Naive B cell (primary cell): Measurements from ENCODE around the gene SHROOM3. TPM values are rescaled to one million over a fixed set of nuclear protein-coding genes. Genes with fewer than 3 reads are reported as not detected.
A peak's percentile ranks its signal among the peaks of the same experiment; 100 is the strongest.
"Not testable (repeated sequence)": the region's sequence is repeated elsewhere in the genome, so short reads cannot be mapped to it uniquely, and the experiment has no call there.

Experiments used
- ATAC-seq, 2 donors: fragments of 150-1000 bp; cut with Tn5 transposase; 2 replicates each; pipeline ENCODE4 v1.10.0; 2021; ENCODE audit warnings: low read depth in 2 of 2, mild to moderate bottlenecking in 2 of 2, moderate library complexity in 2 of 2
- DNase-seq: peaks from one replicate; pipeline ENCODE4 v3.0.0; 2022
- H3K27ac Mint-ChIP-seq, 6 donors: one replicate each; pipeline ENCODE4 v1.8.0; 2020 to 2022; ENCODE audit warnings: mild to moderate bottlenecking in 6 of 6, mixed read lengths in 6 of 6, moderate library complexity in 5 of 6, inconsistent platforms in 2 of 6
- H3K27me3 Mint-ChIP-seq, 3 donors: one replicate each; pipeline ENCODE4 v1.8.0; 2021 to 2022; ENCODE audit warnings: mixed read lengths in 3 of 3, mild to moderate bottlenecking in 1 of 3
- H3K36me3 Mint-ChIP-seq, 2 donors: one replicate each; pipeline ENCODE4 v1.8.0; 2020 to 2022; ENCODE audit warnings: mixed read lengths in 2 of 2, inconsistent platforms in 1 of 2, mild to moderate bottlenecking in 1 of 2
- H3K4me1 Mint-ChIP-seq, 3 donors: one replicate each; pipeline ENCODE4 v1.8.0; 2020 to 2022; ENCODE audit warnings: mixed read lengths in 3 of 3, inconsistent platforms in 1 of 3, mild to moderate bottlenecking in 1 of 3, moderate library complexity in 1 of 3
- H3K4me3 Mint-ChIP-seq, 8 donors: one replicate each; pipeline ENCODE4 v1.8.0; 2020 to 2022; ENCODE audit warnings: mild to moderate bottlenecking in 8 of 8, mixed read lengths in 8 of 8, moderate library complexity in 8 of 8, inconsistent platforms in 2 of 8
- H3K9me3 Mint-ChIP-seq, 7 donors: one replicate each; pipeline ENCODE4 v1.8.0; 2020 to 2022; ENCODE audit warnings: mixed read lengths in 7 of 7, mild to moderate bottlenecking in 5 of 7, inconsistent platforms in 2 of 7, moderate library complexity in 1 of 7
- polyA plus RNA-seq, 6 donors: library from polyadenylated mRNA; unstranded; fragments of 300-500 nt; fragmentation: Illumina TruSeq; gene quantifications; one replicate each; pipeline ENCODE4 v1.2.3, GENCODE V29; 2021; ENCODE audit warnings: low read depth in 6 of 6

Gene SHROOM3
- polyA plus RNA-seq, 6 donors from 2014 or later: 0.40 to 0.95 (median 0.69) TPM; not detected in 3

- Mint-ChIP-seq H3K4me1 (no peaks in the 10 kb centered on the region), H3K27ac (no peak overlapping the region), H3K4me3 (no peak overlapping the region), H3K36me3 (no peaks in the 10 kb centered on the region), H3K27me3 (peaks cover 0 to 12% (median 5%) of the 10 kb centered on the region in 3 donors), H3K9me3 (peaks cover 0 to 2% (median 0%) of the 10 kb centered on the region in 7 donors)
- no peak for DNase-seq
- ATAC-seq: no peak
Observed at GRCh38 chr4:76725039-76725438, 290.0 kb downstream of the SHROOM3 start.

GRCh38 chr4:76726176-76726575, 291.1 kb downstream of the SHROOM3 start:
- Mint-ChIP-seq H3K27me3 (peaks cover 0 to 12% (median 5%) of the 10 kb centered on the region in 3 donors), H3K4me3 (peak overlapping the region in 1 of 8 donors; percentile 11), H3K9me3 (peaks cover 0 to 2% (median 0%) of the 10 kb centered on the region in 7 donors), H3K36me3 (no peaks in the 10 kb centered on the region), H3K27ac (no peak overlapping the region), H3K4me1 (no peaks in the 10 kb centered on the region)
- DNase-seq (no peak), ATAC-seq (no peak)

- H3K36me3 Mint-ChIP-seq: no peaks in the 10 kb centered on the region
- peaks cover 0 to 12% (median 5%) of the 10 kb centered on the region in 3 donors for H3K27me3 Mint-ChIP-seq
- ATAC-seq (no peak), DNase-seq (no peak)
- H3K4me3 Mint-ChIP-seq: no peak overlapping the region
- peaks cover 0 to 2% (median 0%) of the 10 kb centered on the region in 7 donors for H3K9me3 Mint-ChIP-seq
- no peak overlapping the region for H3K27ac Mint-ChIP-seq
- no peaks in the 10 kb centered on the region for H3K4me1 Mint-ChIP-seq
Observed at GRCh38 chr4:76726631-76727030, 291.6 kb downstream of the SHROOM3 start.

- not testable (repeated sequence) for H3K27ac Mint-ChIP-seq, DNase-seq, H3K9me3 Mint-ChIP-seq, H3K4me3 Mint-ChIP-seq, ATAC-seq, H3K36me3 Mint-ChIP-seq, H3K4me1 Mint-ChIP-seq
- H3K27me3 Mint-ChIP-seq: peaks cover 0 to 12% (median 5%) of the 10 kb centered on the region in 3 donors
Observed at GRCh38 chr4:76727934-76728333, 292.9 kb downstream of the SHROOM3 start.

GRCh38 chr4:76729460-76729859, 294.4 kb downstream of the SHROOM3 start:
- Mint-ChIP-seq H3K27ac (no peak overlapping the region), H3K27me3 (peaks cover 0 to 12% (median 5%) of the 10 kb centered on the region in 3 donors), H3K4me1 (no peaks in the 10 kb centered on the region), H3K4me3 (no peak overlapping the region), H3K36me3 (no peaks in the 10 kb centered on the region), H3K9me3 (peaks cover 0 to 2% (median 0%) of the 10 kb centered on the region in 7 donors)
- no peak for ATAC-seq
- DNase-seq: no peak

- Mint-ChIP-seq H3K27ac (no peak overlapping the region), H3K36me3 (no peaks in the 10 kb centered on the region)
- ATAC-seq: no peak
Observed at GRCh38 chr4:76729980-76730379, 295.0 kb downstream of the SHROOM3 start.

GRCh38 chr4:76732246-76732645, 297.2 kb downstream of the SHROOM3 start:
- Mint-ChIP-seq H3K9me3 (no peaks in the 10 kb centered on the region), H3K36me3 (no peaks in the 10 kb centered on the region)
- ATAC-seq: no peak

More at GRCh38 chr4:76729980-76730379, 295.0 kb downstream of the SHROOM3 start:
- peaks cover 0 to 2% (median 0%) of the 10 kb centered on the region in 7 donors for H3K9me3 Mint-ChIP-seq
- no peaks in the 10 kb centered on the region for H3K4me1 Mint-ChIP-seq
- no peak overlapping the region for H3K4me3 Mint-ChIP-seq
- DNase-seq: no peak
- peaks cover 0 to 12% (median 5%) of the 10 kb centered on the region in 3 donors for H3K27me3 Mint-ChIP-seq

GRCh38 chr4:76733068-76733771, 298.2 kb downstream of the SHROOM3 start:
- Mint-ChIP-seq H3K27me3 (peaks cover 2 to 4% (median 4%) of the 10 kb centered on the region in 3 donors), H3K4me1 (no peaks in the 10 kb centered on the region), H3K9me3 (no peaks in the 10 kb centered on the region), H3K27ac (peak overlapping the region in 1 of 6 donors; percentile 13), H3K36me3 (no peaks in the 10 kb centered on the region), H3K4me3 (no peak overlapping the region)
- no peak for DNase-seq
- ATAC-seq: no peak

More at GRCh38 chr4:76732246-76732645, 297.2 kb downstream of the SHROOM3 start:
- H3K27me3 Mint-ChIP-seq: peaks cover 0 to 5% (median 0%) of the 10 kb centered on the region in 3 donors
- no peak overlapping the region for H3K27ac Mint-ChIP-seq
- no peak for DNase-seq
- no peak overlapping the region for H3K4me3 Mint-ChIP-seq
- no peaks in the 10 kb centered on the region for H3K4me1 Mint-ChIP-seq

GRCh38 chr4:76736414-76736813, 301.4 kb downstream of the SHROOM3 start:
- DNase-seq: no peak
- no peaks in the 10 kb centered on the region for H3K4me1 Mint-ChIP-seq
- no peak for ATAC-seq
- no peak overlapping the region for H3K27ac Mint-ChIP-seq
- H3K9me3 Mint-ChIP-seq: no peaks in the 10 kb centered on the region
- H3K4me3 Mint-ChIP-seq: no peak overlapping the region
- peaks cover 4 to 12% (median 6%) of the 10 kb centered on the region in 3 donors for H3K27me3 Mint-ChIP-seq
- no peaks in the 10 kb centered on the region for H3K36me3 Mint-ChIP-seq

- DNase-seq (no peak), ATAC-seq (no peak)
- Mint-ChIP-seq H3K36me3 (no peaks in the 10 kb centered on the region), H3K4me1 (no peaks in the 10 kb centered on the region), H3K27me3 (peaks cover 4 to 12% (median 6%) of the 10 kb centered on the region in 3 donors), H3K4me3 (no peak overlapping the region), H3K9me3 (no peaks in the 10 kb centered on the region), H3K27ac (no peak overlapping the region)
Observed at GRCh38 chr4:76737180-76737579, 302.2 kb downstream of the SHROOM3 start.

GRCh38 chr4:76737771-76738085, 302.7 kb downstream of the SHROOM3 start:
- DNase-seq (no peak), ATAC-seq (no peak)
- H3K4me3 Mint-ChIP-seq: no peak overlapping the region
- no peaks in the 10 kb centered on the region for H3K36me3 Mint-ChIP-seq
- no peaks in the 10 kb centered on the region for H3K9me3 Mint-ChIP-seq
- no peak overlapping the region for H3K27ac Mint-ChIP-seq
- H3K27me3 Mint-ChIP-seq: peaks cover 4 to 12% (median 6%) of the 10 kb centered on the region in 3 donors
- no peaks in the 10 kb centered on the region for H3K4me1 Mint-ChIP-seq

- Mint-ChIP-seq H3K9me3 (no peaks in the 10 kb centered on the region), H3K36me3 (no peaks in the 10 kb centered on the region), H3K4me3 (no peak overlapping the region), H3K27ac (peak overlapping the region in 1 of 6 donors; percentile 16), H3K4me1 (no peaks in the 10 kb centered on the region), H3K27me3 (peaks cover 4 to 12% (median 6%) of the 10 kb centered on the region in 3 donors)
- no peak for ATAC-seq
- no peak for DNase-seq
Observed at GRCh38 chr4:76738086-76738931, 303.3 kb downstream of the SHROOM3 start.

GRCh38 chr4:76740192-76740591, 305.2 kb downstream of the SHROOM3 start:
- ATAC-seq (no peak), DNase-seq (no peak)
- no peak overlapping the region for H3K27ac Mint-ChIP-seq
- H3K9me3 Mint-ChIP-seq: no peaks in the 10 kb centered on the region
- H3K36me3 Mint-ChIP-seq: no peaks in the 10 kb centered on the region
- no peaks in the 10 kb centered on the region for H3K4me1 Mint-ChIP-seq
- H3K27me3 Mint-ChIP-seq: peaks cover 4 to 12% (median 6%) of the 10 kb centered on the region in 3 donors
- H3K4me3 Mint-ChIP-seq: no peak overlapping the region
